HFFc6 (cell line): ENCODE data around the gene CHERP. TPM values are rescaled to one million over a fixed set of nuclear protein-coding genes. Genes with fewer than 3 reads are reported as not detected.
"Not testable (repeated sequence)": the region's sequence is repeated elsewhere in the genome, so short reads cannot be mapped to it uniquely, and the experiment has no call there.

Experiments used
- DNase-seq: peaks from one replicate; pipeline ENCODE4 v3.0.0-alpha.2; 2018
- H3K27ac Mint-ChIP-seq: 2 replicates; pipeline ENCODE4 v1.8.0; 2020; ENCODE audit warnings: mild to moderate bottlenecking, mixed read lengths
- H3K27me3 Mint-ChIP-seq: 2 replicates; pipeline ENCODE4 v1.8.0; 2021; ENCODE audit warnings: mild to moderate bottlenecking, moderate library complexity, mixed read lengths; ENCODE audit not compliant: insufficient read depth
- H3K36me3 Mint-ChIP-seq: 2 replicates; pipeline ENCODE4 v1.8.0; 2021; ENCODE audit warnings: low read depth, mixed read lengths
- H3K4me1 Mint-ChIP-seq: 2 replicates; pipeline ENCODE4 v1.8.0; 2020; ENCODE audit warnings: low read depth, mixed read lengths
- H3K4me3 Mint-ChIP-seq: 2 replicates; pipeline ENCODE4 v1.8.0; 2020; ENCODE audit warnings: mild to moderate bottlenecking, moderate library complexity, mixed read lengths
- H3K9me3 Mint-ChIP-seq: 2 replicates; pipeline ENCODE4 v1.8.0; 2020; ENCODE audit warnings: mild to moderate bottlenecking, mixed read lengths
- total RNA-seq, 6 experiments: library from RNA; stranded (reverse); fragmentation: NEBNext Ultra II Directional; extraction: Animal tissue kit (Norgen Biotek cat#: 25700); gene quantifications; 2 replicates in 1 of 6; 3 replicates in 5 of 6; pipeline ENCODE4 v1.2.3, GENCODE V29; 2021
- TF ChIP-seq, protein P1 (sequence below): fragments of 200-600 bp; sonication (generic); IDR thresholded peaks from 2 replicates; pipeline ENCODE4 v1.5.0; 2021; ENCODE audit warnings: antibody characterized with exemption, mild to moderate bottlenecking

CHERP gene
- total RNA-seq, 6 experiments from 2014 or later, result 30.4 to 38.5 (median 34.6) TPM

DNA sequence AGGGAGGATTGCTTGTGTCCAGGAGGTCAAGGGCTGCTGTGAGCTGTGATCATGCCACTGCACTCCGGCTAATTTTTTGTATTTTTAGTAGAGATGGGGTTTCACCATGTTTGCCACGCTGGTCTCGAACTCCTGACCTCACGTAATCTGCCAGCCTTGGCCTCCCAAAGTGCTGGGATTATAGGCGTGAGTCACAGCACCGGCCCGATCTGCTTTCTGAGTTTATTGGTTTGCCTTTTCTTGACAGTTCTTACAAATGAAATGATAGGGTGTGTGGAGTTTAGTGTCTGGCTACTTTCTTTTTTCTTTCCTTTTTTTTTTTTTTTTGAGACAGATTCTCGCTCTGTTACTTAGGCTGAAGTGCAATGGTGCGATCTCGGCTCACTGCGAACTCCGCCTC lies 45.2 kb downstream of the CHERP start:
- H3K4me1 Mint-ChIP-seq, result peaks cover 18% of the 10 kb centered on the region
- H3K36me3 Mint-ChIP-seq, result peaks cover 11% of the 10 kb centered on the region
- H3K9me3 Mint-ChIP-seq, result no peaks in the 10 kb centered on the region
- H3K4me3 Mint-ChIP-seq, result peak overlapping the region; percentile 95
- TF ChIP-seq, protein P1, sequence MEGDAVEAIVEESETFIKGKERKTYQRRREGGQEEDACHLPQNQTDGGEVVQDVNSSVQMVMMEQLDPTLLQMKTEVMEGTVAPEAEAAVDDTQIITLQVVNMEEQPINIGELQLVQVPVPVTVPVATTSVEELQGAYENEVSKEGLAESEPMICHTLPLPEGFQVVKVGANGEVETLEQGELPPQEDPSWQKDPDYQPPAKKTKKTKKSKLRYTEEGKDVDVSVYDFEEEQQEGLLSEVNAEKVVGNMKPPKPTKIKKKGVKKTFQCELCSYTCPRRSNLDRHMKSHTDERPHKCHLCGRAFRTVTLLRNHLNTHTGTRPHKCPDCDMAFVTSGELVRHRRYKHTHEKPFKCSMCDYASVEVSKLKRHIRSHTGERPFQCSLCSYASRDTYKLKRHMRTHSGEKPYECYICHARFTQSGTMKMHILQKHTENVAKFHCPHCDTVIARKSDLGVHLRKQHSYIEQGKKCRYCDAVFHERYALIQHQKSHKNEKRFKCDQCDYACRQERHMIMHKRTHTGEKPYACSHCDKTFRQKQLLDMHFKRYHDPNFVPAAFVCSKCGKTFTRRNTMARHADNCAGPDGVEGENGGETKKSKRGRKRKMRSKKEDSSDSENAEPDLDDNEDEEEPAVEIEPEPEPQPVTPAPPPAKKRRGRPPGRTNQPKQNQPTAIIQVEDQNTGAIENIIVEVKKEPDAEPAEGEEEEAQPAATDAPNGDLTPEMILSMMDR, result no peak
- H3K27me3 Mint-ChIP-seq, result no peaks in the 10 kb centered on the region; the same call in 1 of the 2 replicates
- peak overlapping the region; percentile 98 for H3K27ac Mint-ChIP-seq
- DNase-seq, result no peak

DNA sequence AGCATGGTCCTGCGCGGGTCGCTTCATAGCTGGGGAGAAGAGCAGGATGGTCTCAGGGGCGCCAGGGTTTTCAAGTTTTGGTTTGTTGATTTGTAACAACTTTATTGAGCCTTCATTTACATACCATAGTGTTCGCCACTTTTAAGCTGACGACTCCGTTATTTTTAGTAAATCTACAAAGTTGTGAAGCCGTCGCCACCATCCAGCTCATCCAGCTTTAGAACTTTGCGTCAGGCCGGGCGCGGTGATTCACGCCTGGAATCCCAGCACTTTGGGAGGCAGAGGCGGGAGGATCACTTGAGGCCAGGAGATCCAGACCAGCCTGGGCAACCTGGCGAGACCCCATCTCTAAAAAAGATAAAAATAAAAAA lies 45.6 kb downstream of the CHERP start:
- peak overlapping the region; percentile 98 for H3K27ac Mint-ChIP-seq
- peaks cover 18% of the 10 kb centered on the region for H3K4me1 Mint-ChIP-seq
- peaks cover 2% of the 10 kb centered on the region; the same call in 1 of the 2 replicates for H3K27me3 Mint-ChIP-seq
- TF ChIP-seq, protein P1, result no peak
- H3K36me3 Mint-ChIP-seq, result peaks cover 11% of the 10 kb centered on the region
- DNase-seq, result peak; percentile 67
- peak overlapping the region; percentile 95 for H3K4me3 Mint-ChIP-seq
- H3K9me3 Mint-ChIP-seq, result no peaks in the 10 kb centered on the region

DNA sequence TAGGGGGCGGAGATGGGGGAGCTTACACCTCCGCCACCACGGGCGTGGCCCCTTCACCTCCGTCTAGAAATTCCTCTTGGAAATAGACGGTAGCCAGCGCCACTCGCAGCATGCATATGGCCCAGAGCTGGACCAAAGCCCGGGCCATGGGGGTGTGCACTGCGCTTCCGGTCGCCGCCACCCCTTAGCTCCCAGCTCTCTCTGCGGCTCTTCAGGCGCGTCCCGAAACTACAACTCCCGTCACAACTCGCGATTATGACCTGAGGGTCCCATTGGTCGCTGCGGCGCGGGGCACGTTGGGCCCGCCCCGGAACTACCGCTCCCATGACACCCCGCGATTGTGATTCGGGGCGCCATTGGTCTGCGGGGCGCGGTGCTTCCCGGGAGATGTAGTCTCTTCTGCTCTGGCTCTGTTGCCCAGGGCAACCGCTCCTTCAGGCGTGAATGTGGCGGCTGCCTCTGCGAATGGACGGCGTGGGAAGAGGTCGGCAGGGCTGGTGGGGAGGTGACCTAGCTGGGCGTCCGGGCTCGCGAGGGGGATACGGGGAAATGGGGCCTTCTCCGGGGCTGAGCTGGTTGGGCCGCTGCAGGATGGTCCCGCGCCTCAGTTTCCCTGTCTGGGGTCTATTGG lies 46.1 kb downstream of the CHERP start, which contains the start of the genes C19orf44 and CALR3:
Gene C19orf44 (plus strand): TSS at position 413 of the 631 bp plus-strand sequence. CDS start 4,399 bp downstream, outside the sequence.
Gene CALR3 (minus strand): TSS at position 186 of the 631 bp plus-strand sequence. CDS start 38 bp downstream, at position 148.
- TF ChIP-seq, protein P1, result peak; percentile 28
- Mint-ChIP-seq H3K4me3 (peak within 1 kb of the TSS; percentile 95), H3K4me1 (peaks cover 18% of the 10 kb centered on the region), H3K9me3 (no peaks in the 10 kb centered on the region), H3K36me3 (peaks cover 7% of the 10 kb centered on the region), H3K27ac (peak within 1 kb of the TSS; percentile 98), H3K27me3 (peaks cover 4% of the 10 kb centered on the region; the same call in 1 of the 2 replicates)
- DNase-seq, result peak; percentile 98

DNA sequence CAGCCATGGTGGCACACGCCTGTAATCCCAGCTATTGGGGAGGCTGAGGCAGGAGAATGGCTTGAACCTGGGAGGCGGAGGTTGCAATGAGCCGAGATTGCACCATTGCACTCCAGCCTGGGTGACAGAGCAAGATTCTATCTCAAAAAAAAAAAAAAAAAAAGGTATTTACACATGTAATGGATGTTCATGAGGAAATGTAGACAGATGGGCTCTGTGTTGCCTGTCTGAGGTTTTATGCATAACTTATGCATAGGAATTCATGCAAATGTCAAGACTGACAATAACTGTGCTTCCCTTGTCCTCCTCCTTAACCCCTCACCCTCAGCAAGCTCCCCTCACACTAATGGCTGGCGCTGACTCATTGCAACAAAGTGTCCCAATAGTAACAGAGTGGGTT lies 55.8 kb downstream of the CHERP start:
- not testable (repeated sequence) for H3K4me3 Mint-ChIP-seq, H3K4me1 Mint-ChIP-seq, H3K27ac Mint-ChIP-seq

DNA sequence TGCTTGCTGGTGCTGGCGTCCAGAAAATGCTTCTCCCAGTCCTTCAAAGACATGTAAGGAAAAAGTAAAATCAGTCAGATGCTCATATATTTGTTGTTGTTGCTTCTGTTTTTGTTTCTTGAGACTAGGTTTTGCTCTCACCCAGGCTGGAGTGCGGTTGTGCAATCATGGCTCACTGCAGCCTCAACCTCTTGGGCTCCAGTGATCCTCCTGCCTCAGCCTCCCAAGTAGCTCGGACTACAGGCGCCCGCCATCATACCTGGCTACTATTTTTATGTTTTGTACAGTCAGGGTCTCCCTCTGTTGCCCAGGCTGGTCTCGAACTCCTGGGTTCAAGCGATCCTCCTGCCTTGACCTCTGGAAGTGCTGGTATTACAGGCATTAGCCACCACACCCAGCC lies 59.5 kb downstream of the CHERP start:
- Mint-ChIP-seq H3K4me1 (no peaks in the 10 kb centered on the region), H3K36me3 (no peaks in the 10 kb centered on the region), H3K27me3 (peaks cover 2% of the 10 kb centered on the region), H3K4me3 (no peak overlapping the region), H3K9me3 (no peaks in the 10 kb centered on the region), H3K27ac (no peak overlapping the region)
- DNase-seq, result no peak
- TF ChIP-seq, protein P1, result no peak

More for the DNA sequence above, 55.8 kb downstream of the CHERP start:
- not testable (repeated sequence) for H3K27me3 Mint-ChIP-seq, DNase-seq, H3K9me3 Mint-ChIP-seq, H3K36me3 Mint-ChIP-seq

DNA sequence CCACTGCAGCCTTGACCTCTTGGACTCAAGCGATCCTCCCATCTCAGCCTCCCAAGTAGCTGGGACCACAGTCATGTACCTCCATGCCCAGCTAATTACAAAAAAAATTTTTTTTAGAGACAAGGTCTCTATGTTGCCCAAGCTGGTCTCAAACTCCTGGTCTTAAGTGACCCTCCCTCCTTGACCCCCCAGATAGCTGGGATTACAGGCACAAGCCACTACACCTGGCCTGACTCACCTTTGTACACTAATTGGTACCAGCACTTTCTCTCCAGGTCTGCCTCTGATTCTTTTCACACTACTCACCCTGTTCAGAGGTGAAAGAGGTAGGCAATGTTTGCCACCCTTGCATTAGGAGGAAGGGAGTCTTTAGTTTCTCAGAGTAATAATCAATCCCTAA lies 64.9 kb downstream of the CHERP start:
- no peaks in the 10 kb centered on the region for H3K4me1 Mint-ChIP-seq
- H3K9me3 Mint-ChIP-seq, result no peaks in the 10 kb centered on the region
- H3K27ac Mint-ChIP-seq, result no peak overlapping the region
- no peak for DNase-seq
- H3K4me3 Mint-ChIP-seq, result no peak overlapping the region
- H3K36me3 Mint-ChIP-seq, result no peaks in the 10 kb centered on the region
- TF ChIP-seq, protein P1, result no peak
- H3K27me3 Mint-ChIP-seq, result no peaks in the 10 kb centered on the region; the same call in none of the 2 replicates
